ENCODE results near the gene RHBDD1. TPM values are rescaled to one million over a fixed set of nuclear protein-coding genes. Genes with fewer than 3 reads are reported as not detected.

RHBDD1 gene
- total and polyA plus RNA-seq, 4 donors: 8.5 to 45.8 (median 16.1) TPM

GRCh38 chr2:226909836-226910235, 74.0 kb downstream of the RHBDD1 start:
- Histone ChIP-seq H3K9ac (ENCODE audit: low read depth in 1 of 2, low read length in 2 of 2) (no peak overlapping the region), H3K9me3 (ENCODE audit: control insufficient read depth in 4 of 4, low read length in 3 of 4) (no peaks in the 10 kb centered on the region), H3K36me3 (ENCODE audit: control insufficient read depth in 4 of 4, insufficient read depth in 3 of 4, low read depth in 1 of 4, low read length in 3 of 4) (peaks cover 0 to 5% (median 2%) of the 10 kb centered on the region in 4 donors), H3K4me3 (ENCODE audit: low read depth in 1 of 3, low read length in 3 of 3) (no peak overlapping the region), H3K4me1 (ENCODE audit: control insufficient read depth in 4 of 4, insufficient read depth in 4 of 4, low read length in 3 of 4) (no peaks in the 10 kb centered on the region), H3K27me3 (ENCODE audit: control insufficient read depth in 4 of 4, insufficient read depth in 4 of 4, low read length in 3 of 4) (no peaks in the 10 kb centered on the region), H3K27ac (ENCODE audit: low read depth in 1 of 2, low read length in 2 of 2) (no peak overlapping the region)
- TF ChIP-seq FOXA2 (IDR thresholded peaks at IDR 0.05) (no peak), NR2F2 (IDR thresholded peaks at IDR 0.05) (no peak), HNF4G (IDR thresholded peaks at IDR 0.05) (no peak), TAF1 (conservative IDR thresholded peaks at IDR 0.05) (no peak), HNF4A (conservative IDR thresholded peaks at IDR 0.05) (no peak), SP1 (IDR thresholded peaks at IDR 0.05) (no peak), GABPA (IDR thresholded peaks at IDR 0.05 in 1 of 2, conservative IDR thresholded peaks at IDR 0.05 in 1 of 2) (no peak), JUND (IDR thresholded peaks at IDR 0.05) (no peak), RXRA (IDR thresholded peaks at IDR 0.05) (no peak), FOXA1 (IDR thresholded peaks at IDR 0.05) (no peak), CTCF (IDR thresholded peaks at IDR 0.05; ENCODE audit: low read depth, low read length, missing input control) (no peak), EGR1 (IDR thresholded peaks at IDR 0.05; ENCODE audit: low read depth in 2 of 2) (no peak), RAD21 (IDR thresholded peaks at IDR 0.05) (no peak), ZBTB33 (IDR thresholded peaks at IDR 0.05) (no peak), YY1 (IDR thresholded peaks at IDR 0.05) (no peak)
- TF ChIP-seq, protein P1, sequence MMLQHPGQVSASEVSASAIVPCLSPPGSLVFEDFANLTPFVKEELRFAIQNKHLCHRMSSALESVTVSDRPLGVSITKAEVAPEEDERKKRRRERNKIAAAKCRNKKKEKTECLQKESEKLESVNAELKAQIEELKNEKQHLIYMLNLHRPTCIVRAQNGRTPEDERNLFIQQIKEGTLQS (IDR thresholded peaks at IDR 0.05): no peak
- TF ChIP-seq, protein P2, sequence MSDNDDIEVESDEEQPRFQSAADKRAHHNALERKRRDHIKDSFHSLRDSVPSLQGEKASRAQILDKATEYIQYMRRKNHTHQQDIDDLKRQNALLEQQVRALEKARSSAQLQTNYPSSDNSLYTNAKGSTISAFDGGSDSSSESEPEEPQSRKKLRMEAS (IDR thresholded peaks at IDR 0.05): no peak
- TF ChIP-seq, protein P3, sequence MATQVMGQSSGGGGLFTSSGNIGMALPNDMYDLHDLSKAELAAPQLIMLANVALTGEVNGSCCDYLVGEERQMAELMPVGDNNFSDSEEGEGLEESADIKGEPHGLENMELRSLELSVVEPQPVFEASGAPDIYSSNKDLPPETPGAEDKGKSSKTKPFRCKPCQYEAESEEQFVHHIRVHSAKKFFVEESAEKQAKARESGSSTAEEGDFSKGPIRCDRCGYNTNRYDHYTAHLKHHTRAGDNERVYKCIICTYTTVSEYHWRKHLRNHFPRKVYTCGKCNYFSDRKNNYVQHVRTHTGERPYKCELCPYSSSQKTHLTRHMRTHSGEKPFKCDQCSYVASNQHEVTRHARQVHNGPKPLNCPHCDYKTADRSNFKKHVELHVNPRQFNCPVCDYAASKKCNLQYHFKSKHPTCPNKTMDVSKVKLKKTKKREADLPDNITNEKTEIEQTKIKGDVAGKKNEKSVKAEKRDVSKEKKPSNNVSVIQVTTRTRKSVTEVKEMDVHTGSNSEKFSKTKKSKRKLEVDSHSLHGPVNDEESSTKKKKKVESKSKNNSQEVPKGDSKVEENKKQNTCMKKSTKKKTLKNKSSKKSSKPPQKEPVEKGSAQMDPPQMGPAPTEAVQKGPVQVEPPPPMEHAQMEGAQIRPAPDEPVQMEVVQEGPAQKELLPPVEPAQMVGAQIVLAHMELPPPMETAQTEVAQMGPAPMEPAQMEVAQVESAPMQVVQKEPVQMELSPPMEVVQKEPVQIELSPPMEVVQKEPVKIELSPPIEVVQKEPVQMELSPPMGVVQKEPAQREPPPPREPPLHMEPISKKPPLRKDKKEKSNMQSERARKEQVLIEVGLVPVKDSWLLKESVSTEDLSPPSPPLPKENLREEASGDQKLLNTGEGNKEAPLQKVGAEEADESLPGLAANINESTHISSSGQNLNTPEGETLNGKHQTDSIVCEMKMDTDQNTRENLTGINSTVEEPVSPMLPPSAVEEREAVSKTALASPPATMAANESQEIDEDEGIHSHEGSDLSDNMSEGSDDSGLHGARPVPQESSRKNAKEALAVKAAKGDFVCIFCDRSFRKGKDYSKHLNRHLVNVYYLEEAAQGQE (IDR thresholded peaks at IDR 0.05): no peak
- 86% methylated on average over 2 of the region's 2 CpGs for WGBS
- no peak for DNase-seq (ENCODE audit: low spot score)

All from liver (tissue), 9 donors.